Cardiac fibroblast (primary cell): ENCODE results near the gene PCED1B.

Source experiments
- DNase-seq, 2 donors: peaks; one replicate each; pipeline versions ENCODE4 v3.0.0 to v3.0.0-alpha.2; 2010; ENCODE audit warnings: low read depth in 2 of 2
- H3K4me3 ChIP-seq, 2 donors: replicated peaks in 1 of 2; 1 replicate in 1 of 2; 2 replicates in 1 of 2; pipeline ENCODE4 v1.5.1; 2011; ENCODE audit warnings: low read depth in 2 of 2, low read length in 2 of 2, mild to moderate bottlenecking in 2 of 2, moderate library complexity in 1 of 2
- TF ChIP-seq, protein P1 (sequence below): IDR thresholded peaks from one replicate; pipeline ENCODE4 v1.5.1; 2011; ENCODE audit warnings: low read depth, mild to moderate bottlenecking, low read length, inconsistent platforms

PCED1B gene

DNA sequence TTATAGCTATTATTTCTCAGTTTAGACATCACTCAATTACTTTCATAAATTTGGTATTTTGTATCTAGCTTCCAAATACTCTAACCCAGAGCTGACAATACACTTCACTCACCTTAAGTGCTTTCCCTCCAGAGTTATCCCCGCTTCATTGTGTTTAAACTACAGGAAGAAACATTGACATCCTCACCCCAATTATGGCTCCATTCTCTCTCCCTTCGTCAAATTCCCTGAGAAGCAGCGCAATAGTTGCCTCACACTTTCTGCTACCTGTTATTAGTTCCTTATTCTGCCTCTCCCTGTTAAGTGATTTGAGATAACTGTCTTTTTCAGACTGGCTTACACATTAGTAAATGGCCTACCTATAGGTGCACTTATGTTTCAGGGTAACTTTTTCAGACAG is 69.7 kb downstream of the PCED1B start:
- TF ChIP-seq, protein P1, sequence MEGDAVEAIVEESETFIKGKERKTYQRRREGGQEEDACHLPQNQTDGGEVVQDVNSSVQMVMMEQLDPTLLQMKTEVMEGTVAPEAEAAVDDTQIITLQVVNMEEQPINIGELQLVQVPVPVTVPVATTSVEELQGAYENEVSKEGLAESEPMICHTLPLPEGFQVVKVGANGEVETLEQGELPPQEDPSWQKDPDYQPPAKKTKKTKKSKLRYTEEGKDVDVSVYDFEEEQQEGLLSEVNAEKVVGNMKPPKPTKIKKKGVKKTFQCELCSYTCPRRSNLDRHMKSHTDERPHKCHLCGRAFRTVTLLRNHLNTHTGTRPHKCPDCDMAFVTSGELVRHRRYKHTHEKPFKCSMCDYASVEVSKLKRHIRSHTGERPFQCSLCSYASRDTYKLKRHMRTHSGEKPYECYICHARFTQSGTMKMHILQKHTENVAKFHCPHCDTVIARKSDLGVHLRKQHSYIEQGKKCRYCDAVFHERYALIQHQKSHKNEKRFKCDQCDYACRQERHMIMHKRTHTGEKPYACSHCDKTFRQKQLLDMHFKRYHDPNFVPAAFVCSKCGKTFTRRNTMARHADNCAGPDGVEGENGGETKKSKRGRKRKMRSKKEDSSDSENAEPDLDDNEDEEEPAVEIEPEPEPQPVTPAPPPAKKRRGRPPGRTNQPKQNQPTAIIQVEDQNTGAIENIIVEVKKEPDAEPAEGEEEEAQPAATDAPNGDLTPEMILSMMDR = no peak
- no peak overlapping the region for H3K4me3 ChIP-seq
- DNase-seq = no peak

DNA sequence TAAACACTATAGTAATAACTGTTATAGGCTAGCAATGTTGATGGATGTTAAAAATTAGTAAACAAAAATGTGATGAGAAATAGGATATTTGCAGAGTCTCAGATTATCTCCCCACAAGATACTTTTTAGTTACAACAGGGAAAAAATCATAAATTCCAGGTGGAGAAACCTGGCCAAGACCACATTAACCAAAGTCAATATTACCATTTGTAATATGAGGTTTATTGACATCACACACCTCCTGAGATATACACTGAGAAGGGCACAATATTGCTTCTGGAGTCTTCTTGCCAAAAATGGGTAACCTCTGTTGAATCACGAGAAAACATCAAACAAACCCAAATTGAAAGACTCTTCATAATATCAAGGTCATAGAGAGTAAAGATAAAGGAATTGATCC is 72.7 kb downstream of the PCED1B start:
- DNase-seq = no peak
- TF ChIP-seq, protein P1 = no peak
- H3K4me3 ChIP-seq = no peak overlapping the region

DNA sequence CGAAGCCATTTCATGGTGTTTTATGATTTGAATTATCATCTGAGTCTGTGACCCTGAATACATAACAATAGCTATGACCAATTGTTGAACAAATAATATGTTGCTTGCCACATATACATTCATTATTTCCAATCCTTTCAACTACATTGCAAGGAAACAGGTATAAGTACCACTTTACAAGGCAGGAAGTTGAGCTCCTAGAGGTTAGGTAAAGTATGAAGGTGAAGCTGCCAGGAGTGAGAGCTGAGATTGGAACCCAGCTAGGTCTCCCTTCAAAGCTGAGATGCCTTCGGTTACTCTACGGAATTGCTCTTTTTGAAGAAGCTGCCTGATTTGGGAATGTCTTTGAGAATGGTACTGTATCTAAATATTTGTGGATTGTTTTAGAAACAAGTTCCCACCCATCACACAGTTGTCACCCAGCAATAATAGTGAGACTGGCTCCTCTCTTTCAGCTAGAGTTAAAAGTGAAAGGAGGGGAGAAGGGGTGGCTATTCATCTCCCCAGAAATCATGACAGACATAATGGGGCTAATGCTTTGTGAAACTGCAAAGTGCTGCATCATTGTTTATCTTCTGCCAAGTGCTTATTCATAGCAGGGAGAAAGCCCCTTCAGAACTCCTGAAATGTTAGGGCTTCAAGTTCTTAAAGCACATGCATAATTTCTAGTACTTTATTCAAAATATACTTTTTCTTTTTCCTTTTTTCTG is 76.2 kb downstream of the PCED1B start:
- H3K4me3 ChIP-seq = no peak overlapping the region
- peak; percentile 66 to 73 for DNase-seq

DNA sequence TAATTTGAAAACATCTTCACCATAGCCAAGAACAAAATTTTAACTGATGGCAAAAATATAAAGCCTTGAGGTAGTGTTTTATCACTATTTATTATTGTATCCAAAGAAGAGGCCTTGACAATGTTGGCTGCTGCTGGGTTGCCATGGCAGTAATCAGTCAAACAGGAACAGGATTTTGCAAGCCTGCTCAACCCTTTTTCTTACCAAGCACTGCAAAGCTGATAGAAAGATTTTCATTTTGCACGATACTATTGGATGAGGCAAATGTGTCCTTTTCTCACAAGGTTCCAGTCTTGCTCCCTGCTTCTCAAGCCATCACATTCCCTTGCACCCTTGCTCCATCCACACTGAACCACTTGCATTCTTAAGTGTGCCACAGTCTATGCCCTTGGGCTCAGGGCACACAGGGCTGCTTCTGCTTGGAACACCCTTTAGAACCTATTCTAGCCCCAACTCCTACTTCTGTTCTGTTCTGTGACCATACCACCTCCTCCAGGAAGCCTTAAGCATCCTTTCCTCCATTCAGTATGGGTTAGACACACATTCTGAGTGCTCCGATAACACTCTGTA is 76.8 kb downstream of the PCED1B start:
- TF ChIP-seq, protein P1 = no peak
- H3K4me3 ChIP-seq = no peak overlapping the region
- DNase-seq = peak; percentile 61 to 93

More for the DNA sequence above, 76.2 kb downstream of the PCED1B start:
- TF ChIP-seq, protein P1 = no peak

DNA sequence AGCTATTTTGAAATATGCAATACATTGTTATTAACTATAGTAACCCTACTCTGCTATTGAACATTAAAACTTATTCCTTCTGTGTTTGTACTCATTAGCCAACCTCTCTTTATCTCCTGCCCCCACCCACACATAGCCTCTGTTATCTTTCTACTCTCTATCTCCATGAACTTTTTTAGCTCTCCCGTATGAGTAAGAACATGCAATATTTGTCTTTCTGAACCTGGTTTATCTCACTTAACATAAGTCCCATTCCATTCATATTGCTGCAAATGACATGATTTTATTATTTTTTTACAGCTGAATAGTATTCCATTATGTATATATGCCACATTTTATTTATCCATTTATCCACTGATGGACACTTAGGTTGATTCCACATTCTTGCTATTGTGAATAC is 79.4 kb downstream of the PCED1B start:
- DNase-seq = no peak
- no peak overlapping the region for H3K4me3 ChIP-seq
- TF ChIP-seq, protein P1 = no peak

DNA sequence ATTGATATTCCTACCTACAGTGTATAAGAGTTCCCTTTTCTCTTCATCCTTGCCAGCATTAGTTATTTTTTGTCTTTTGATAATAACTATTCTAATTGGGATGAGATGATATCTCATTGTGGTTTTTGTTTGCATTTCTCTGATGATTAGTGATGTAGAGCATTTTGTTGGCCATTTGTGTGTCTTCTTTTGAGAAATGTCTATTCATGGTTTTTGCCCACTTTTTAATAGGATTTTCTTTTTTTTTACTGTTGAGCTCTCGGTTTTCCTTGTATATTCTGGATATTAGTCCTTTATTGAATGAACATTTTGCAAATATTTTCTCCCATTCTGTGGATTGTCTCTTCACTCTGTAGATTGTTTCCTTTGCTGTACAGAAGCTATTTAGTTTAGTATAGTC is 79.9 kb downstream of the PCED1B start:
- no peak overlapping the region for H3K4me3 ChIP-seq
- no peak for DNase-seq
- TF ChIP-seq, protein P1 = no peak
